ENCODE results near the gene TMEM60.
"Not testable (repeated sequence)": the region's sequence is repeated elsewhere in the genome, so short reads cannot be mapped to it uniquely, and the experiment has no call there.

TMEM60 gene

GRCh38 chr7:77798394-77799077 is at the start of gene TMEM60, which contains the start of gene PHTF2:
Gene TMEM60 (minus strand): TSS chr7:77798434. CDS start chr7:77794373, 4,061 bp downstream.
Gene PHTF2 (plus strand): TSS chr7:77798773.
- DNase-seq (ENCODE audit: low read depth in 2 of 2) = peak; percentile 100

GRCh38 chr7:77846317-77847092 is 48.3 kb upstream of the TMEM60 start:
- DNase-seq (ENCODE audit: low read depth in 2 of 2) = no peak

- no peak for DNase-seq (ENCODE audit: low read depth in 2 of 2)
Observed at GRCh38 chr7:77843194-77843593, 45.0 kb upstream of the TMEM60 start.

- no peak for DNase-seq (ENCODE audit: low read depth in 2 of 2)
Observed at GRCh38 chr7:77839919-77840318, 41.7 kb upstream of the TMEM60 start.

GRCh38 chr7:77838929-77839491 is 40.8 kb upstream of the TMEM60 start:
- no peak for DNase-seq (ENCODE audit: low read depth in 2 of 2)

GRCh38 chr7:77837966-77838365 is 39.7 kb upstream of the TMEM60 start:
- DNase-seq (ENCODE audit: low read depth in 2 of 2) = no peak

GRCh38 chr7:77837275-77837674 is 39.0 kb upstream of the TMEM60 start:
- DNase-seq (ENCODE audit: low read depth in 2 of 2) = no peak

GRCh38 chr7:77836425-77836824 is 38.2 kb upstream of the TMEM60 start:
- not testable (repeated sequence) for DNase-seq (ENCODE audit: low read depth in 2 of 2)

GRCh38 chr7:77833136-77833535 is 34.9 kb upstream of the TMEM60 start:
- DNase-seq (ENCODE audit: low read depth in 2 of 2) = peak in 1 of 2 experiments; percentile 3

GRCh38 chr7:77831953-77832352 is 33.7 kb upstream of the TMEM60 start:
- no peak for DNase-seq (ENCODE audit: low read depth in 2 of 2)

- DNase-seq (ENCODE audit: low read depth in 2 of 2) = no peak
Observed at GRCh38 chr7:77831481-77831880, 33.2 kb upstream of the TMEM60 start.

- DNase-seq (ENCODE audit: low read depth in 2 of 2) = no peak
Observed at GRCh38 chr7:77830649-77831355, 32.6 kb upstream of the TMEM60 start.

- DNase-seq (ENCODE audit: low read depth in 2 of 2) = no peak
Observed at GRCh38 chr7:77827999-77828398, 29.8 kb upstream of the TMEM60 start.

- DNase-seq (ENCODE audit: low read depth in 2 of 2) = no peak
Observed at GRCh38 chr7:77826300-77826699, 28.1 kb upstream of the TMEM60 start.

GRCh38 chr7:77825131-77825530 is 26.9 kb upstream of the TMEM60 start:
- DNase-seq (ENCODE audit: low read depth in 2 of 2) = no peak

GRCh38 chr7:77824636-77825035 is 26.4 kb upstream of the TMEM60 start:
- no peak for DNase-seq (ENCODE audit: low read depth in 2 of 2)

- no peak for DNase-seq (ENCODE audit: low read depth in 2 of 2)
Observed at GRCh38 chr7:77823787-77824186, 25.6 kb upstream of the TMEM60 start.

- DNase-seq (ENCODE audit: low read depth in 2 of 2) = no peak
Observed at GRCh38 chr7:77822269-77822668, 24.0 kb upstream of the TMEM60 start.

GRCh38 chr7:77820967-77821366 is 22.7 kb upstream of the TMEM60 start:
- no peak for DNase-seq (ENCODE audit: low read depth in 2 of 2)

GRCh38 chr7:77819021-77819420 is 20.8 kb upstream of the TMEM60 start:
- no peak for DNase-seq (ENCODE audit: low read depth in 2 of 2)

- DNase-seq (ENCODE audit: low read depth in 2 of 2) = no peak
Observed at GRCh38 chr7:77813180-77813579, 14.9 kb upstream of the TMEM60 start.

GRCh38 chr7:77812290-77812685 is 14.1 kb upstream of the TMEM60 start:
- DNase-seq (ENCODE audit: low read depth in 2 of 2) = peak; percentile 41 to 44

Measured in fibroblast of skin of left quadriceps (primary cell).